ENCODE data around the gene MSRB3. TPM values are rescaled to one million over a fixed set of nuclear protein-coding genes. Genes with fewer than 3 reads are reported as not detected.
A peak's percentile ranks its signal among the peaks of the same experiment; 100 is the strongest.

Gene MSRB3
- total and polyA plus RNA-seq, 2 of the 8 experiments (the other 6 are each of a cell fraction or from before 2014, with no cell fraction given): 0.32 to 1.2 TPM

DNA sequence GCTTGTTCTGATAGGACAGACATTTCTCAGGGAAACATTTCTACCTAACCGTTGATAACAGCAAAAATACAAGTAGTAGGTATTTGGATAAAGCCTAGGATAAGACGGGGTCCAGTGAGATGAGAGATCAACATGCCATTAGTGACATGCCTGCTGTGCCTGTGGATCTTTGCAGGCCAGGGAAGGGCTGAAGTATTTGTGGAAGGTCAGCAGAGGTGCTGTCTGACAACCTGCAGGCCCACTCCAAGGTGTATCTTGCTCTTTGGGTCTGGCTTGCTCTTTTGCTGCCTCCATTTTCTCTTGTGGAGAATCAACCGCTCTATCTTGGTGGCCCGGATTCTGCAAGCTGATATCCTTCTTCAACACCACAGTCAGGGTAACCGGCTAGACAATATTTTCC lies 46.7 kb downstream of the MSRB3 start:
- no peak overlapping the region for H3K4me3 ChIP-seq (ENCODE audit: extremely low read depth in 1 of 4, insufficient read depth in 2 of 4, low read depth in 3 of 4, low read length in 4 of 4)
- H3K27me3 ChIP-seq (replicated peaks in 1 of 4; ENCODE audit: control insufficient read depth in 3 of 4, extremely low read depth in 1 of 4, insufficient read depth in 3 of 4, low read length in 3 of 4): no peaks in the 10 kb centered on the region
- H3K36me3 ChIP-seq (ENCODE audit: control insufficient read depth in 2 of 4, insufficient read depth in 4 of 4, low read length in 3 of 4): no peaks in the 10 kb centered on the region
- H3K4ac ChIP-seq (replicated peaks; ENCODE audit: insufficient read length, low read depth, low read length): no peak overlapping the region
- DNase-seq (ENCODE audit: low read depth in 1 of 2, low spot score in 2 of 2) (no peak), FAIRE-seq (no peak)
- no peak overlapping the region for H2BK12ac ChIP-seq (ENCODE audit: low read depth, low read length)
- ChIA-PET POLR2A (ENCODE audit: partially characterized antibody) (no interaction called here), CTCF (ENCODE audit: partially characterized antibody) (interaction anchor here (0.7 to 1.0 kb wide), 2 partner anchors 19 to 32 kb away, joined by 3 read pairs; no protein-coding TSS in a partner anchor)
- H3K9me3 ChIP-seq (ENCODE audit: insufficient read depth in 2 of 2, low read depth in 1 of 2, low read length in 1 of 2): no peaks in the 10 kb centered on the region
- no peaks in the 10 kb centered on the region for H3K23me2 ChIP-seq (ENCODE audit: low read depth, low read length)
- H3K9ac ChIP-seq (replicated peaks in 1 of 4; ENCODE audit: extremely low read depth in 1 of 4, low read depth in 3 of 4, low read length in 3 of 4): no peak overlapping the region
- no peak overlapping the region for H2BK20ac ChIP-seq (ENCODE audit: low read length)
- H2BK120ac ChIP-seq (replicated peaks; ENCODE audit: low read depth, low read length): no peak overlapping the region
- no peak overlapping the region for H2BK5ac ChIP-seq (ENCODE audit: low read depth, low read length)
- H3K4me1 ChIP-seq (replicated peaks in 1 of 4; ENCODE audit: control insufficient read depth in 3 of 4, insufficient read depth in 4 of 4, low read length in 3 of 4): no peaks in the 10 kb centered on the region
- no peak overlapping the region for H3K18ac ChIP-seq (ENCODE audit: extremely low read depth, low read length)
- 90% methylated on average over 5 of the region's 5 CpGs; no CpG with 5 or more reads in 1 of the 2 experiments for WGBS, 2 experiments (ENCODE audit: extremely low coverage in 1 of 2, insufficient coverage in 1 of 2, insufficient read length in 1 of 2, insufficient replicate concordance in 2 of 2, low coverage in 1 of 2, low lambda C conversion rate in 2 of 2, missing lambda C conversion rate in 1 of 2)
- H3K27ac ChIP-seq (ENCODE audit: low read depth, low read length): no peak overlapping the region
- no peak overlapping the region for H3K4me2 ChIP-seq (ENCODE audit: insufficient read depth in 1 of 2, low read depth in 2 of 2, low read length in 2 of 2)
- H3K14ac ChIP-seq (ENCODE audit: insufficient read length): no peak overlapping the region
- no peak overlapping the region for H2AK5ac ChIP-seq (ENCODE audit: low read depth, low read length)
- H4K91ac ChIP-seq (replicated peaks; ENCODE audit: insufficient read length, low read length): no peak overlapping the region
- no peak overlapping the region for H4K8ac ChIP-seq (ENCODE audit: extremely low read depth, insufficient read depth, low read length)
- H3K79me2 ChIP-seq (ENCODE audit: control insufficient read depth in 1 of 2, insufficient read depth in 2 of 2, low read length in 2 of 2): no peaks in the 10 kb centered on the region
- no peaks in the 10 kb centered on the region for H3K79me1 ChIP-seq (ENCODE audit: low read depth, low read length)
- H3K23ac ChIP-seq (ENCODE audit: insufficient read length): no peak overlapping the region
- H4K20me1 ChIP-seq (replicated peaks in 1 of 2; ENCODE audit: control insufficient read depth in 1 of 2, insufficient read depth in 2 of 2, low read length in 2 of 2): no peaks in the 10 kb centered on the region
- H3K56ac ChIP-seq (replicated peaks; ENCODE audit: insufficient read length, low read depth, low read length): no peak overlapping the region
- no peak overlapping the region for H2BK15ac ChIP-seq (ENCODE audit: low read length)
- peak overlapping the region; percentile 92 for H2AFZ ChIP-seq (ENCODE audit: low read length)
- H4K5ac ChIP-seq (ENCODE audit: insufficient read length, low read depth, low read length): no peak overlapping the region
- TF ChIP-seq SAP30 (IDR thresholded peaks at IDR 0.05; ENCODE audit: insufficient read depth, insufficient replicate concordance, low read length): no peak
